MCF 10A (cell line): ENCODE measurements around the gene VIL1. TPM values are rescaled to one million over a fixed set of nuclear protein-coding genes. Genes with fewer than 3 reads are reported as not detected.
A peak's percentile ranks its signal among the peaks of the same experiment; 100 is the strongest.

ENCODE experiments used
- BruUV-seq: library from RNA; stranded (reverse); fragments of 400-500 nt; replicated peaks from 2 replicates; lab custom pipeline; 2021; lab: Mats Ljungman, UMichigan
- CTCF ChIA-PET: fragments of 300-600 bp; sonication (Branson Sonifier 250); formaldehyde crosslinking; extraction: SDS; loops from one replicate; lab custom pipeline; 2021; ENCODE audit warnings: antibody characterized with exemption, inconsistent platforms; lab: Yijun Ruan, JAX
- POLR2A ChIA-PET: fragments of 300-600, 350-650 bp; sonication (Branson Sonifier 250); formaldehyde crosslinking; extraction: SDS; loops from one replicate; lab custom pipeline; 2020; ENCODE audit warnings: antibody characterized with exemption, inconsistent platforms; lab: Yijun Ruan, JAX
- DNase-seq: peaks from one replicate; pipeline ENCODE4 v3.0.0-alpha.2; 2018; ENCODE audit not compliant: unreplicated experiment
- H3K27ac Mint-ChIP-seq: one replicate; pipeline ENCODE4 v1.8.0; 2022; ENCODE audit warnings: mild to moderate bottlenecking, low read depth, mixed read lengths; ENCODE audit not compliant: unreplicated experiment
- H3K27me3 Mint-ChIP-seq: one replicate; pipeline ENCODE4 v1.8.0; 2022; ENCODE audit warnings: mixed read lengths; ENCODE audit not compliant: insufficient read depth, unreplicated experiment
- H3K36me3 Mint-ChIP-seq: one replicate; pipeline ENCODE4 v1.8.0; 2022; ENCODE audit warnings: mild to moderate bottlenecking, moderate library complexity, mixed read lengths; ENCODE audit not compliant: insufficient read depth, unreplicated experiment
- H3K4me1 Mint-ChIP-seq: one replicate; pipeline ENCODE4 v1.8.0; 2022; ENCODE audit warnings: mixed read lengths; ENCODE audit not compliant: insufficient read depth, unreplicated experiment
- H3K4me3 Mint-ChIP-seq: one replicate; pipeline ENCODE4 v1.8.0; 2022; ENCODE audit warnings: mild to moderate bottlenecking, moderate library complexity, mixed read lengths; ENCODE audit not compliant: unreplicated experiment
- H3K9me3 Mint-ChIP-seq: one replicate; pipeline ENCODE4 v1.8.0; 2022; ENCODE audit warnings: mixed read lengths; ENCODE audit not compliant: unreplicated experiment
- CTCF ChIP-seq: fragments of 200-600 bp; IDR thresholded peaks from one replicate; pipeline ENCODE4 v1.8.0; 2022; ENCODE audit warnings: antibody characterized with exemption, mild to moderate bottlenecking; ENCODE audit not compliant: unreplicated experiment
- intact Hi-C: fragments of 100-400 bp; cut with micrococcal nuclease; formaldehyde crosslinking; loops from 2 replicates; pipeline ENCODE4 v1.14.1; 2022
- total RNA-seq: library from RNA; stranded (reverse); gene quantifications from 2 replicates; pipeline ENCODE4 v1.2.3, GENCODE V29; 2022

Gene VIL1
- total RNA-seq, 1 experiment from 2014 or later = not detected

- ChIA-PET POLR2A (no interaction called here), CTCF (interaction anchor here (1.5 kb wide), 1 partner anchor 19 kb away, joined by 6 read pairs; no protein-coding TSS in a partner anchor)
- intact Hi-C loops = loop anchor here (5.0 kb wide), 1 partner anchor 39 kb away; no protein-coding TSS in a partner anchor
- Mint-ChIP-seq H3K4me3 (no peak overlapping the region), H3K9me3 (no peaks in the 10 kb centered on the region), H3K36me3 (peaks cover 25% of the 10 kb centered on the region), H3K27me3 (no peaks in the 10 kb centered on the region), H3K27ac (no peak overlapping the region), H3K4me1 (peaks cover 6% of the 10 kb centered on the region)
- no TSS peak for BruUV-seq
- no peak for TF ChIP-seq CTCF
- DNase-seq = no peak
These were observed 27.6 kb downstream of the VIL1 start for GRCh38 chr2:218446547-218446946.

DNA sequence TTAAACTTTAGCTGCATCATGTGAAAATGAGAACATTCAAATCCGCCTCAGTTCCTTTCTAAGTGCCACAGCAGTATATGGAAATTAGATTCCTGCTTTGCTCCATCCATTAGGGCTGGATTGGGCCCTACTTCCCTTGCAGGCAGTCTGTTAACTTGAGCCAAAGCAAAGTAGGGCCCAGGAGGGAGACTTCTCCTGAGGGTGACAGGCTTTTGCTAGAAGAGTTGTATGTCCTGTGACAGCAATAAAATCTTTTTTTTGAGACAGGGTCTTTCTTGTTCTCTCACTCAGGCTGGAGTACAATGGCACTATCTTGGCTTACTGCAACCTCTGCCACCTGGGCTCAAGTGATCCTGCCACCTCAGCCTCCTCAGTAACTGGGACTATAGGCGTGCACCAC, 28.1 kb downstream of the VIL1 start:
- Mint-ChIP-seq H3K27ac (no peak overlapping the region), H3K36me3 (peaks cover 25% of the 10 kb centered on the region), H3K4me1 (peaks cover 6% of the 10 kb centered on the region), H3K9me3 (no peaks in the 10 kb centered on the region), H3K4me3 (no peak overlapping the region), H3K27me3 (no peaks in the 10 kb centered on the region)
- BruUV-seq = no TSS peak
- no peak for TF ChIP-seq CTCF
- no peak for DNase-seq
- ChIA-PET POLR2A (interaction anchor here (0.9 kb wide), 1 partner anchor 16 kb away, joined by 3 read pairs; no protein-coding TSS in a partner anchor), CTCF (interaction anchor here (1.5 kb wide), 1 partner anchor 19 kb away, joined by 6 read pairs; no protein-coding TSS in a partner anchor)
- intact Hi-C loops = loop anchor here (5.0 kb wide), 1 partner anchor 40 kb away; no protein-coding TSS in a partner anchor

- no peaks in the 10 kb centered on the region for H3K27me3 Mint-ChIP-seq
- ChIA-PET CTCF (interaction anchor here (0.7 kb wide), 1 partner anchor 182 kb away, joined by 3 read pairs; no protein-coding TSS in a partner anchor), POLR2A (no interaction called here)
- no peak overlapping the region for H3K4me3 Mint-ChIP-seq
- no peak for TF ChIP-seq CTCF
- peak; percentile 69 for DNase-seq
- H3K4me1 Mint-ChIP-seq = peaks cover 6% of the 10 kb centered on the region
- intact Hi-C loops = loop anchor here (5.0 kb wide), 1 partner anchor 42 kb away; no protein-coding TSS in a partner anchor
- no TSS peak for BruUV-seq
- H3K9me3 Mint-ChIP-seq = no peaks in the 10 kb centered on the region
- H3K27ac Mint-ChIP-seq = no peak overlapping the region
- H3K36me3 Mint-ChIP-seq = peaks cover 34% of the 10 kb centered on the region
These were observed 30.0 kb downstream of the VIL1 start for GRCh38 chr2:218448934-218449333.

DNA sequence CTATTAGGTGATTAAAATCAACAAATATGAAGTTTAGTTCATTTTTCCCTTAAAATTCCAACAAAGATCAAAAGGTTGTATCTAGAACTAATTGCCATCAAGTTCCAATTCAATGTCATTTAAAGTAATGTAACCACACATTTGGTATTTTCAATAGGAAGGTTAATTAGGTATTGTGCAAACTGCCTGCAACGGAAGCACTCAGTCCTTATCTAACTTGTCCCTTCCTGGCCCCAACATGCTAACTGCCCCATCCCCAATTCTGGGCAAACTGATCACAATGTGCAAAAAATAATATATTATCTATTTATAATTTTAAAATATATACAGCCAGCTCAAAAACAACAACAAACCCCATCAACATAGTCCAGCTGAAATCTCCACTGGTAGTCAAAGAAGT, 33.2 kb downstream of the VIL1 start:
- H3K27ac Mint-ChIP-seq = no peak overlapping the region
- ChIA-PET CTCF (interaction anchor here (1.2 to 2.0 kb wide), 2 partner anchors 14 to 32 kb away, joined by 4 to 12 read pairs; no protein-coding TSS in a partner anchor), POLR2A (no interaction called here)
- no peak overlapping the region for H3K4me3 Mint-ChIP-seq
- no peak for TF ChIP-seq CTCF
- H3K27me3 Mint-ChIP-seq = no peaks in the 10 kb centered on the region
- H3K4me1 Mint-ChIP-seq = peaks cover 6% of the 10 kb centered on the region
- H3K36me3 Mint-ChIP-seq = peaks cover 63% of the 10 kb centered on the region
- no TSS peak for BruUV-seq
- intact Hi-C loops = no loop called here
- no peaks in the 10 kb centered on the region for H3K9me3 Mint-ChIP-seq
- DNase-seq = no peak
